KG1 (cell line): Measurements from ENCODE around the gene TBX15.
"Not testable (repeated sequence)": the region's sequence is repeated elsewhere in the genome, so short reads cannot be mapped to it uniquely, and the experiment has no call there.

Experiments
- DNase-seq: peaks from one replicate; lab custom pipeline; 2025; lab: John Stamatoyannopoulos, UW

Gene TBX15

DNA sequence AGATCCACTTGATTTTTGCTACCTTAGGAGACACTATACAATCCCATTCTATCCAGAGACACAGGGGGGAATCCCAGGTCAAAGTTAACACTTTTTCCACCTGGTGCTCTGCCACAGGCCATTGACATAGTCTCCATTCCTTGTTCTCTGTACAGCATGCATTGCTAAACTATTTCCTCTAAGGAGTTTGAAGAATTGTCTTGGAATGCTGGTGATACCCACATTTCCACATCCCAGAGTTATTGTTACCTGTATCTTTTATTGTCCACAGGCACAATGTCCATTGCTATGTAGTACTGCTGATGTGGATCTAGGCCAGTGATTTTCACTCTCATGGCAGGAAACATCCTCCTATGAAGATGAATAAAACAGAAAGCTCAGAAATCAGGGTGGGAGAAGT is 61.9 kb downstream of the TBX15 start:
- DNase-seq = no peak

- DNase-seq = no peak
Measured at GRCh38 chr1:118925651-118926050, 62.5 kb downstream of the TBX15 start.

- no peak for DNase-seq
Measured at GRCh38 chr1:118923319-118923718, 64.8 kb downstream of the TBX15 start.

DNA sequence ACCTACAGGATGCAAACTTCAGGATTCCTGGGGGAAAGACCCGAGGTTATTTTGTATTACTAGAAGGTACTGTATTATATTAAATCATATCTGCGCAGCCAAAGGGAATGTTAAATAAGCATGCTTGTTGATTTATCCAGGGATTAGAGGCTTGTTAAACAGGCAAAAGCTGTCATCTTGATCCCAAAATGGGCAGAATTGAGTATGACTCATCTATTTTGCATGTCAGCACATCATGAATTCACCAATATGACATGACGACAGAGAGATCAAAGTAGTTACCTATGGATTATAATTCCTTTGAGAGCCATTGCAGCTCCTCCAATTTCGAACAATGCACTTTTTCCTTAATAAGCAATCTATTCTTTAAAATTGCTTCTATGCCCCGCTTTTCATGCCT is 66.1 kb downstream of the TBX15 start:
- DNase-seq = no peak

DNA sequence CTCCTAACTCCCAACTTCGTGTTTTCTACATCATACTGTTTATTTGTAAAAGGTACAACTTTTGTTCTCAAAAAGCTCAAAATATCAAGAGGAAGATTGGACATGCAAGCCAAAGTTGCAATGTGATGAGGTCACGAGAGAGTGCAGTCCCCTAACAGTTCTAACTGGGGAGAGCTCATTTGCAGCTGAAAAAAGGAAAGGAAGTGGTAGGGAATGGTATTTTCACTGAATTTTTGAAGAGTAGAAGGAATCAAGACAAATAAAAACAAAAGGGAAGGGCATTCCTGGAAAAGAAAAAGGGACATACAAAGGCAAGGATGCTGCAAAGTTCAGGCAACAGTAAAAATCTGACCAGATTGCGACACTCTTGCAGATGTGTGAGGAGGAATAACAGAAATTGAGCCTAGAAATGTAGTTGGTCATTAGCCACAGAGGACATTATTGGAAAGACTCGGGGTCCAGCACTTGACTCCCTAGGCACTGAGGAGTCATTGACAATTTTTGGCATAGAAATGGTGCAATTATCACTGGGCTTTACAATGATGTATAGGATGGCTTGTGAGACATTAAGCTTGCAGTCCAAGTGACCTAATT is 67.9 kb downstream of the TBX15 start:
- no peak for DNase-seq

DNA sequence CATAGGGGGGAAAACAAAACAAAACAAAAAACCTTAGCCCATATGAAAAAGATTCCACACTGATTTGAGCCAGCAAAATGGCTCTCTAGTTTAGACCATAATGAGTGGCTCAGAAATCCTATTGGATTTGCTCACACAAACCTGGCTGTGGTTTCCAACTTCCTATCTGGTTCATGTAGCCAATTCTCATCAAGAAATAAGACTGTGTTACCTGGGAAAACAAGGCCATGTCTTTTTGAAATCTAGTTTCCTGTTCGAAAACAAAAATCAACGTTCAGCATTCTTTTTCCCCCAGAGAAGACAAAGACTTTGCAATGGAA is 69.2 kb downstream of the TBX15 start:
- DNase-seq = no peak

DNA sequence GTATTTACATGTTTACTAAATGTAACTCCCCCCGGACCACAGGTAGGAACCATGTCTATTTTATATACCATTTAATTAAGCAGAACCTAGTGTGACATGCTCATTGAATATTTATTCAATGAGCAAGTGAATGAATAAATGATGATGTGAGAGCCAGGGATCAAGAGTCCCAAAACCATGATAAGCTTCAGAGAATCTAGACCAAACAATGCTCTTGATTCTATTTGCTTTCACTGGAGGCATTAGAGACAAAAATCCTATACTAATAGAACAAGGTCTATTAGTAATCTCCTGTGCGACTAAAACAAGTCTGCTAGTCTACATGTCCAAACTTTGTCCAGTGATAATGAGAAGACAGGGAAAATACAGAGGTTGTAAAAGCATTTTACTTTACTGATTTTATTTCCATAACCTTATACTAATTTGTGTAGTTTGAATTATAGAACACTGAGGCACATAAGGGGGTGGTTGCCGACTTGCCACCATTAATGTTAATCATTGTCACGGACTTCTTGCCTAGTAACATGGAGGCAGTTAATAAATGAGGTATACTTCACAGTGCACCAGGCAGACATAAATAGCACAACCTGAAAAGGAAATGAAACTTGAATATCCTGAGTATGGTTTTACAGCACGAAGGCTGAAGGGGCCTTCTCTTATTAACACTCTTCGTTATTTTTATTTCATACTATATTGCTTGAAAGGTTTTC is 69.8 kb downstream of the TBX15 start:
- DNase-seq = no peak

DNA sequence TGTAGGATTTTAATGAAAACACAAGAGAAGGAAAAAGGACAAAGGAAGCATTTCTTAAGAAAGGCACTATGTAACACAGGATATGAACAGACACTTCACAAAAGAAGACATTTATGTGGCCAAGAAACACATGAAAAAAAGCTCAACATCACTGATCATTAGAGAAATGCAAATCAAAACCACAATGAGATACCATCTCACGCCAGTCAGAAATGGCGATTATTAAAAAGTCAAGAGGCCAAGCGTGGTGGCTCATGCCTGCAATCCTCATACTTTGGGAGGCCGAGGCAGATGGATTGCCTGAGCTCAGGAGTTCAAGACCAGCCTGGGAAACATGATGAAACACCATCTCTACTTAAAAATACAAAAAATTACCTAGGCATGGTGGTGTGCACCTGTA is 71.8 kb downstream of the TBX15 start:
- DNase-seq = not testable (repeated sequence)

- DNase-seq = no peak
Measured at GRCh38 chr1:118914379-118915161, 73.6 kb downstream of the TBX15 start.

GRCh38 chr1:118913818-118914217 is 74.3 kb downstream of the TBX15 start:
- DNase-seq = no peak

- no peak for DNase-seq
Measured at GRCh38 chr1:118912574-118912973, 75.6 kb downstream of the TBX15 start.

DNA sequence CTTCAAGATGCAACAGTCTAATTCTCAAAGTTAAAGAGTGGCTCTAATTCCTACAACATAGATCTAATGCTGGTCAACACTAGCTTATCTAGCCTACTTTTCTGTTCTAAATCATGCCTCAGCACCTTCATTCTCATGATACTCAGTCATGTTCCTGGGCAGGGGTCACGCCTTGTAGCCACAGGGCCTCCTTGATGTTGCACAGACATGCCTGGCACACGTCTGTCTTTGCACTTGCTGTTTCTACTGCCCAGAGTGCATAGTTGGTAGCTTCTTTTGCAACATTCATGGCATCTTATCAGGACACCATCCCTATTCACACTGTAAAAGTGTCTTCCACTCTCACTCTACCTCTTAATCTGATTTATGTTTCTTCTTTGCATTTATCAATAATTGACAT is 76.6 kb downstream of the TBX15 start:
- no peak for DNase-seq

DNA sequence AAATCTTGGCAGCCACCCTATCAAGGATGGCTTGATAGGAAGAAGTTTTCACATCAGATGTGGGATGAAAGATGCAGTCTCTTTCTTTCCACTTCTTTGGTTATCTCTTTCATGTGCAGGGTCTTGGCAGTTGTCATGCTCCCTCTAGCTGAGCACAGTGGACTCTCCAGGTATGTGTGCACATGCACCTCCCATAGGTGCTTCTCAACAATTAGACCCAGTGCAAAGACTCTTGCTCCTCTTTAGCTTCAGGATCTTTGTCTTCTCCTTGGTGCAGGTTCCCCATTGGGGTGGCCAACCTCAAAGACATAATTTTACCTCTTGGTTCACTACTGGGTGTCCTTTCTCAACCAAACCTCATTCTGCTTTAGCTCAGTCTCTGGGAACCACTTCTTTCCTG is 80.7 kb downstream of the TBX15 start:
- DNase-seq = no peak

GRCh38 chr1:118905671-118906070 is 82.5 kb downstream of the TBX15 start:
- no peak for DNase-seq

GRCh38 chr1:118905196-118905595 is 82.9 kb downstream of the TBX15 start:
- DNase-seq = no peak

GRCh38 chr1:118902711-118903191 is 85.4 kb downstream of the TBX15 start:
- DNase-seq = no peak

- no peak for DNase-seq
Measured at GRCh38 chr1:118902299-118902698, 85.8 kb downstream of the TBX15 start.

GRCh38 chr1:118900643-118901440 is 87.3 kb downstream of the TBX15 start:
- no peak for DNase-seq

GRCh38 chr1:118899340-118899739 is 88.8 kb downstream of the TBX15 start:
- no peak for DNase-seq

DNA sequence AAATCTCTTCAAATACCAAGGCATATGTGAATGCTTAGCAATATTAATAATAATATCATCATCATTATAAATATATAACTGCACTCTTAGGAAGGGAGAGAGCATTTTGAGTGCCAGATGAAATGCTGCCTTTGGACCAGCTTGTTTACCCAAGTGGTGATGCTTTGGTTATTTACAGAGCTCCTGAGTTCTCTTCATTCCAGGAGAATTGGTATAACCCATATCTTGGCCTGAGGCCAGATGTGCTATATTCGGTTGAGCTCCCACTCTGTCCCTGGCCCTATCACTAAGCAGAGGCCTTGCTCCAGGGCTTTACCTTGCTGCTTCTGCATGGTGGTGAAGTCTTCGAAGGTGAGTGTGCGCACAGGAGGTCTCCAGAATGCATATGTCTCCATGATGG is 89.4 kb downstream of the TBX15 start:
- DNase-seq = no peak

DNA sequence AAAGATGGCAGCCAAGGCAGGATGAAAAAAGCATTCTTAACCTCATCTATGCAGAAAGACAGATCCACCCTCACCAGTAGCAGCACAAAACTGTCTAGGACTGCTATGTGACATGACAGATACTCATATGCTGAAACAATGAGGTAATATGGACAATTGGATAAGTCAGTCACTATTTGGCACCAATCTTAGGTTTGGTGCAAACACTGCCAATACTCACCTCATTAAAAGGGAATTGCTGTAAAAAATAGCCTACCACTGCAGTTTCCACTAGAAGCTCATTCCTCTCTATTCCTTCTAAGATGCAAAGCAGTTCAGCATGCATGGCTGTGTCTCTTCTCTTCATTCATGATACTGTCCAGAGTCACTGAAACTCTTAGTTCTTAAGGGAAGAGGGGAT is 91.7 kb downstream of the TBX15 start:
- no peak for DNase-seq

DNA sequence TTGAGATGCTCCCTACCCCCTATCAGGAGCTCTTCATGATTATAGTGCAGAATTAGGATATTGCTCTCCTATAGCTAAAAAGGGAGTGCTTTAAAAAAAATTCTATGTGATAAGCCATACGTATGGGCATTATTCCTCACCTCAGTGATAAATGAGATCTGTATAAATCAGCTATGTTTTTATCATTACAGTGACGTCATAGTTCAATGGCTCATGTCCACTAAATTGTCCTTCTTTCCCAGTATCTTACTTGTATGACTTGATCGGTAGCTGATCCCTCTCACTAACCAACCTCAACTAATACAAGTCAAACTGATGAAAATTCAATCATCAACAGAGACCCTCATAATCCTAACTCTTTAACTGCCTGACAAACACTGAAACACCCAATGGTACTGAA is 93.3 kb downstream of the TBX15 start:
- DNase-seq = no peak
